ENCODE measurements around the gene GTF3A.
A peak's percentile ranks its signal among the peaks of the same experiment; 100 is the strongest.

Gene GTF3A

DNA sequence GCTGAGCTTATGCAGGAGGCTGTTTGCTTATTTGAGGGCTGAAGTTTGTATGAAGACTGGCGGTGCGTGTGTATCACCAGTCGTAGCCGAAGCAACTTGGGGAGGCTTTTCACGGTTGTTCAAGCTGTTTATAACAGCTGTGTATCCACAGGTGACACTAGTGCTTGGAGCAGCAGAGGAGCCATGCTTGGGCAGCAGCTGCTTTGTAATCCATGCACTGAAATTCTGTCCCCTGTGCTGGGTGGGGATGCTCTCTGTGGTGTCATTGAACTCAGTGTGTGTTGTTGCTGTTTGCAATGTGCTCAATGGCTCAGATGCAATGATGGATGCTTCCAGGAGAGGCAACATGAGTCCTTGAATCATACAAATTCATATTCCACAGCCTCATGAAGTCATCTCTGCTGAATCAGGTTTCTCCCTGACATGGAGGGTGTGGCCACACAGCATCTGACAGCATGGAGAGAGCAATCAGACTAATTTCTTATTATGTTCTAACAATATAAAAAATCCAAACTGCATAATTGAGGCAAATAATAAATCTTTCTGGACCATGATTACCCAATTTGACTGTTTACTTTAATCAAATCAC, 18.8 kb upstream of the GTF3A start:
- no peak for DNase-seq

DNA sequence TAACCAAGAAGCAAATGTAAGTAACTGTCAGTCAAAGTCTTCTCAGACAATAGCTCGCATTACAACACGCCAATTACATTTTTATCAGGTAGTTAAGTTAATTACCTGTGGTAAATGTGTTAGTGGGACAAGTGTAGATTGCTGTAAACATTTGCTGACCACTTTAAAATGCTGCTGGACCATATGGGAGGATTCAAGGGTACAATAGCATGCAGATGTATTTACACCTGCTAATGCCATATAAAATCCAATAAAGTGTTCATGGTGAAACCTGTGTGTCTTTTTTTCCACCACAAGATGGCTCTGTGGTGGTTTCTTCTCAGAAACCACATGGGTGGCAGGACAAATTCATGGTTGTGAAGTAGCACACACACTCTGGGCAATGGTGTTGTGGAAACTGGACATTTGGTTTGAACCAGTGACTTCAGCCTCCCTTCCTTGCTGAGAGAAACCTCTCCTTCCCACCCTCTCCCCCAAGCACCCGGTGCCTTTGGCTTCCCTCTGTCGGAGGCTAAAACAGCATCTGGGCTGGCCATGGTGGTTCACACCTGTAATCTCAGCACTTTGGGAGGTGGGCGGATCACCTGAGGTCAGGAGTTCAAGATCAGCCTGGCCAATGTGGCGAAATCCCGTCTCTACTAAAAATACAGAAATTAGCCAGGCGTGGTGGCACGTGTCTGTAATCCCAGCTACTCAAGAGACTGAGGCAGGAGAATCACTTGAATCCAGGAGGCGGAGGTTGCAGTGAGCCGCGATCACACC, 18.1 kb upstream of the GTF3A start:
- DNase-seq, result peak; percentile 22

DNA sequence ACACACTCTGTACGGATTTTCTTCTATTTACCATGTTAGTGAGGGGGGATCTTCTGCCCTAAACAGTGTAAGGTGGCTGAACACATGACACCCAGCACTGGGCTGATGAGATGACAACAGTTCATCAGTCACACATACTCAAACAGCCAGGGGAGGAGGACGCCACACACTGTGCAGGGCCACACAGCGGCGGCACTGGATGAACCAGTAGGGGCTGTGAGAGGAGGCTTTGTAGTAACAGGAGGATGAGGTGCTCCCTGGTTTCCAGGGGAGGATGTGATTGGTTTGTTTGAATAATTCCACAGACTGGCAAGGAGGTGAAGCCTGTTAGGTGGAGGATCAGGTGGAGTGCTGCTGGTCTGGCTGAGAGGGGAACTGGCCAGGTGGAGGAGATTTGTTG, 16.3 kb upstream of the GTF3A start:
- no peak for DNase-seq

DNA sequence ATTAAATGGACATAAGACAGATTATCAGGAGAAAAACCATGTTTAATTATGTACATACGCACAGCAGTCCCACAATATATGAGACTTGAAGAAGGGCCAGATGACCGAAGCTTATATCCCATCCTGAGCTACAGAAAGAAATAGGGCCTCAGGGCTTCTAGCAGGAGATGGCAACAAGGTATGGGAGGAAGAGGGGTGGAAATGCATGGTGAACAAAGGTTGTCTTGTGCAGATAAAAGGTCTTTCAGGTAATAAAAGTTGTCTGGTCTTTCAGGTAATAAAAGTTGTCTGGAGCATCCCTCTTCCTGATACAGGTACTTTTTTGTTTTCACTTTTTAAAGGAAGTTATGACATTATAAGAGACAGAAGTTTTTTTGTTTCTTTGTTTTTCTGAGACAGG, 15.4 kb upstream of the GTF3A start:
- DNase-seq, result no peak

DNA sequence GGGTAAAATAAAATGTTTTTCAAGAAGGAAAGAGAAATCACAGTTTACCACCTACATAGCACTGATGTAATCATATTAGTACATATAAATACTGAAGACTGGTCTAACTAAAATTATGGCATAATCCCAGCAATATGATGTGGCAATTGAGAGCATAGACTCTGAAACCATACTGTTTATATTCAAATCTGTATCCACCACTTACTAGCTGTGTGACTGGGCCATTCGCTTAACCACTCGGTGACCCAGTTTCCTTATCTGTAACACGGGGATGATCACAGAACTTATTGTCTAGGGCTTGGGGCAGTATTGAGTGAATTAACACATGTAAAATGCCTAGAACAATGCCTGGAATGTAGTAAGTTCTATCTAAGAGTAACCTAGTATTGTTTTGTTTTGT, 13.1 kb upstream of the GTF3A start:
- no peak for DNase-seq

DNA sequence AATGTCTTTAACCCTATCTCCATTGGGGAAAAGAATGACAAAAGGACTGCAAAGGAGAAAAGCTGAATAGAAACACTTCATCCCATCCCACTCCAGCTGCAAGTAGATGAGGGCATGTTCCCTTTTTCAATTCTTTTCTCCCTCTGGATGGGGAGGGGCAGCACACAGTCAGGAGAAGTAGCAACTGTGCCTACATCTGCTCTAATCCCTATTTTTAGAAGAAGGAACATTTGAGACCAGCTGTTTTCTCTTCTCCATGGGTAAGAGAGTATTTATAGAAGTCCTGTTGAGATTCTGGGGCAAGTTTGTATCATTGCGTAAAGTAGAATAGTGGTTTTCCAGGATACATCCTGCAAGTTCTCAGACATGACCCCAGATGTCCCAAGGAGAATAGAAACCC, 9.3 kb upstream of the GTF3A start:
- no peak for DNase-seq

DNA sequence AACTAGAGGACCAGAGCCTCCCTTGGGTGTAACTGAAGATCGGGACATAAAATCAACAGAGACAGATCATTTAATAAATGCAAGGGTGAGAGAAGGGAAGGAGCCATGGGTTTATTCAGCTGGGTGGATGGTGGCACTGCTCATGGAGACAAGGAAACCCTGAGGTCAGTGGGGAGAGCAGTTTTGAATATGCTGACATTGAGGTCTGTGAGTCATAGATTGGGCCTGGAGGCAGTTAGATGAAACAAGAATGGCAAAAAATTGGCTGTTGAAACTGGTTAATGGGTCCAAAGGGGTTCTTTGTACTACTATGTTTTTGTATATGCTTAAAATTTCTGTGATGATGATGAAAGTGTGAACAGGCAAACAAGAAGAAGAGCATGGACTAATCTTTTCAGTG, 5.1 kb upstream of the GTF3A start:
- DNase-seq, result no peak

DNA sequence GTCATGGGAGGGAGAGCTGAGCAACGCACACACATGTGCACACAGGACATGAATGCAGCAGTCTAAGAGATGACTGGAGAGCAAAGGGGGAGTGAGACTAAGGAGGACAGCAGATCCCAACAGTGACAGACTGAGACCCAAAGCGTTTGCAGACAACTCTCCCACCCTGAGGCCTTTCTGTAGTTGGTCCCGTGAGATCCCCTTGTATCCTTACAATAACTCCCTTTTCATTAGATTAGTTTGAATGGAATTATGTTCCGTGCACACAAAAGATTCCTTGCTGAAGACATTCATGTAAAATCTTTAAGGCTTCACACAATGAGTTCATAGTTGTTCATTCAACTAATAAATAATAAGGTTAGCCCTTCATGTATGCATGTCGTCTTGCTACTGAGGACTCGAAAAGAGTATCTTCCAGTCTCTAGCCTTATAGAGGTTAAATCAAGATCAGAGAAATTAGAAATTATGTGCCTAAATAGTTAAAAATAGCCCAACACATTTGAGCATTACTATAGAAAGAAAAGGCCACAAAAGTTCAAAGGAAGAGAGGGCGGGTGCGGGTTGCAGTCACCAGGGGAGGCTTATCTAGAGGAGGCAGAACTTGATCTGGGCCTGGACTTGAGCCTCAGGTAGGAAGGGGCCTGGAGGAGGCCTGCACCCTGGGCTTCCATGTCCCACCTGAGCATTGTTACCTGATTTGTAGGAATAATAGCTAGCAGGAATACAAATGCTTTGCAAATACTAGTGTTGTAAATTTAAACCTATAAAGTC, 3.1 kb upstream of the GTF3A start:
- no peak for DNase-seq

DNA sequence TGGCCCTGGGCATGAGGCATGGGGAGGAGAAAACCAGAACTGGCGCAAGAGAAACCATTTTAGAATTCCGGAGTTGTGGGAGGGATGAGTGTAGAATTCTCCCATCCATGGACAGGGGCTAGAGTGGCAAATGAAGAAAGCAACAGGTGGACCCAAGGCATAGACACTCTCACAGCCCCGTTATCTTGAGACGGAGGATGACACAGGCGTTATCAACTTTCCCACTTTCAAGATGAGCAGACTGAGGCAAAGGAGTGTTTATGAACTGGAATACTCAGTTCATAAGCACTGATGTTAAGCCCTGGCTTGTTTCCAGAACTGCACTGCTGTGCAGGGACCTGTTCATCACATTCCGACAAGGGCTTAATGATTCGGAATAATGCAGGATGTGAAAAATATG, 1.1 kb upstream of the GTF3A start:
- no peak for DNase-seq

DNA sequence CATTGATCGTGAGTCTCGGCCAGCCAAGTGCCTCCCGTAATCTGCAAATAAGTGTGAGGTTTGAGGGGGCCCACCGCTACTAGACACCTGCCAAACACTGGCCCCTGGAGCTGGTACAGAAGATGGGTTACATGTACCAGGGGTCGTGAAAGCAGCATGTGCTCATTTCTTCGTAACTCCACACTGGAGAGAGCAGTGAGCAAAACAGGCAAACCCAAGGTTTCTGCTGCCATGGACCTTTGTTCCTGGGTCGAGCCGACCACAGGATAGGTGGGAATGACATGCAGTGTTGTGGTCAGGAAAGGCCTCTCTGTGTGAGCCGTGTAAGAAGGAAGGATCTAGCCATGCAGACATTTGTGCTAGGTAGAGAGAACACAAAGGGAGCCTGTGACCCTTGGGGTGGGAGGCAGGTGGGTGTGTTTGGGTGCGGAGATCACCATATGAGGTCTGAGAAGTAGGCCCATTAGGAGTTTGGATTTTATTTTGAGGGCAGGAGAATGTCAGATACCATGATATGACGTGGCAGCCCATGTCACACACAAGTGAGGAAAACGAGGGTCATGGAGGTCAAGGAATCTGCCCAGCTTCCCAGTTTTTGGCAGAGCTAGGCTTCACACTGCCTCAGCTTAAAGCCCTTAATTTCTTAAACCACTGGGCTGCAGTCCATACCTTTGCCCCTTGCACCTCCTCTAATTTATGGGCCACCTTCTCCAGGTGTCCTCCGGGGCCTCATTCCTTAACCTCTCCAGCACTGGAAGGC, 919 bp downstream of the GTF3A start:
- no peak for DNase-seq

DNA sequence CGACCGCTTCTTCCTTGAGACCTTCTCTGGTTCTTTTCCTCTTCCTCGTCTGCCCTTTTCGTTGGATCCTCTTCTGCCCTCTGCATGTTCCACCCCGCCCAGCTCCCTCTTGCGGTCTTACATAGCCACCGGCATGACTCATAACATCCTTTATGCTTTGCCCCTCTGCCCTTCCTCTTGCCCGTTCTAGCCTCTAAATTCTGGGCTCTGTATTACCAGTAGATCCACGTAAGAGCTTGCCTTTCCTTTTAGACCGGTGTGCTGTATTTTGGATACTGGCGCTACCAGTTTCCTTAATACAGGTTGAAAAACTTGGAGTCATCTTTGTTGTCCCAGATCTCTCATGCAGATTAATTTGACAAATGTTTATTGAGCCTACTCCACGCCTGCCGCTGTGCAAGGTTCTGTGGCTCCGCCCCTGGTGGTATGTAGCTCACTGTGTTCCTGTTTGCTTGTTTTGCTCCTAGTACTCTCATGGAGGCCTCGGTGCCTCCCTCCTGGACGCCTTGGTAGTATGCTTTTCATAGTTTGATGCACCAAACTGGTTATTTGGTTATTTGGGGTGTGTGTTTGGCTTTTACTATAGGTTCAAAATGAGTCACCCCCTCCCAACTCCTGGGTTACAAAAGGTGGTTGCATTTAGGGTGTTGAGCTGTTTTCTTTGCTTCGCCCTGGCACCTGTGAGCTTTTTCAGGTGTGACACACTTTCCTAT, 1.7 kb downstream of the GTF3A start:
- peak; percentile 72 for DNase-seq

DNA sequence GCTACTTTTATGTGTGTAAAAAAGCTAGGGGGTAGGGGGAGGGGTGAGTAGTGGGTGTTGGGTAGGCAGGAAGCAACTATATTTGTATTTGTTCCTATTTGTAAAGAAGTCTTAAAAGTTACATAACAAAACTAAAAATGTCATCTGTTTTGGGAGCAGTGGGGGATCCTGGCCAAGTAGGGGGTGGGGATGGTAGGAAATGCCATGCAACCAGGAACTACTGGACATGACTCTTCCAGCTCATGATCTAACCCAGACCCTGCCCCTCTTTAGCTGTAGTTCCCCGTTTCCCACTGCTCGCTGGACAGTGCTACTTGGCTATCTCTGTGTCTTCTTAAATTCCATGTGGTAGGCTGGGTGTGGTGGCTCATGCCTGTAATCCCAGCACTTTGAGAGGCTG, 3.2 kb downstream of the GTF3A start:
- no peak for DNase-seq

DNA sequence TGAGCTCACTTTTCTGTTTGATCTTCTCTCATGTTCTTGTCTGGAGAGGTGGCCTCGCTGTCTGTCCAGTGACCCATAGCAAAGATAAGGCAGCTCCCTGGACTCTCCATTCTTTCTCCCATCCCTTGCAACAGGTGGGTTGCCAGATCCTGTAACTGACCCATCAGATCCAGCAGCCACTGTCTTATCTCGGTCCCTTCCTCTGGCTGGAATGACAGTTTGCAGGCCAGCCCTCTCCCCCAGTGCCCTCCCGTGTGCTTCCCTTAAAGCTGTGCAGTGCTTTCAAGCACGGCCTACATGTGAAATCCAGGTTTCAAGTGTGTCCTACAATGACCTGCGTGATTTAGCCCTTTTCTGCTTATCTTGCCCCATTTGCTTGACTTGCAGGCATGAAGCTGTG, 3.7 kb downstream of the GTF3A start:
- no peak for DNase-seq

DNA sequence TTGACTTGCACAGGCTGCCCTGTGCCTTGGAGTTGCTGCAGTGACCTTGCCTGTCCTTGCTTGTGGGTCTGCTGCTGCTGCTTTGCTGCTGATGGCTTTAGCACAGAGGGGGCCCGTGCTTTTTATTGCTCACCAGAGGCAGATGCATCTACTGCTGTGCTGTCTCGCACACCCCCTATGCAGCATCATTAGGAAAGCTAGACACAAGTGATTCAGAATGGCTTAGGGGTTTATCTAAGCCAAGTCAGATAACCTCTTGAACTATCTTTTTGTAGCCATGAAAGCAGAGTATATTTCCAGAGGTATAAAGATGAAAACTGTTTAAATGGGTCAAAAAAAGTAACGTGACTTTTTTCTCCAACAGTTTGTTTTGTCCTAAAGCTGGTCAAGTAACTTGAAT, 7.8 kb downstream of the GTF3A start:
- no peak for DNase-seq

DNA sequence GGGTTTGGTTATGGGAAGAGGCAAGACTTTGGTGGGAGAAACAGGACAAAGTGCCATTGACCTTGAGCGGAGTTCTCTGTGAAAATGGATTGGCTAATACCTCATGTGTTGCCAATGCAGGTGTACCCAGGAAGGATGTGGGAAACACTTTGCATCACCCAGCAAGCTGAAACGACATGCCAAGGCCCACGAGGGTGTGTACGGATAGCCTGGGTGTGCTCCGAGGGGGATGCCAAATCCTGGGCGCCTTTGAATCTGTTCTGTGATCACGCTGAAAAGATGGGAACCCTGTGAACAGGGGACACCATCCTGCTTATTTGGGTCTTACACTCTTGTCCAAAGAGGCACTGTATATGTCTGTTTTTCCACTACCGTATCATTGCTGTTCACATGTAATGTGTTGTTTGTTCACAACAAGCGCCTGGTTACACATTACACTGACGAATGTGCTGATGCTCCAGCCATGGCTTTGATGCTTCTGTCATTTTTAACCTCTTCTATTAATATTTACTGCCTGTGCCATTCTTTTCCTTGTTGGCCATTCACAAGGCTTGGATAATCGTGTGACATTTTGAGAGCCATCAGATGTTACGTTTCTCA, 8.3 kb downstream of the GTF3A start:
- no peak for DNase-seq

DNA sequence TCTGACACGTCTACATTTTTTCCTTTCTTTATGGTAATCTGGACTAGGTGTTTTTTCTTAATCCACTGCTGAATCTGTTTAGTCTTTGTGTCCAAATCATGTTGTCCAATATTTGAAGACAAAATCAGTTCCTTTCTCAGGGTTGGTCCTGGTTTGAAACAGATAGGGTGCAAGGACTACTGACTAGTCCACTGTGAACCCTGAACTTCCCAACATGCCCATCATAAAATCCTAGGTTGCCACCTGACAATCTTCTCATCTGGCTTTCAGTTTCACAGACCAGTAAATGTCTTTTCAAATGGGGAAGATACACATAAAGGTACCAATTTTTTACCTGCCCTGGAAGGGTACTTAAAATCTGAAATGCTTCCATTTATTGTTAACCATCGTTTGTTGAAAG, 12.7 kb downstream of the GTF3A start:
- no peak for DNase-seq

DNA sequence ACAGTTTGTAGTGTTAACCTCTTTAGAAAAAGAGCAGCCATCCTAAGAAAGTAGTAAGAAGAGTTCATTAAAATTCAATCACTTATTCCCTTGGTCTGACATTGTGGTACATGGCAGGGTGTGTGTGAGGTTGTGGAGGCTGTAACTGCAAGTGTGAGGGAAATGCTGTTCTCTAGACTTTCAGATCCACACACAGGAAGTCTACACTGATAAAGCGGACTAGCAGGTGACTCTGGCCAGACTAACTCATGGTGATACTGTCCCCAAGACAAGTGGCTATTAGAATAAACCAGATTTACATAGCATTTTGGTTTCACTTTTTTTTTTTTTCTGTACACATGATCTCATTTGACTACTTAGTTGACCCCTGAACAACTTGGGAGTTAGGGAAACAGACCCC, 16.0 kb downstream of the GTF3A start:
- no peak for DNase-seq

DNA sequence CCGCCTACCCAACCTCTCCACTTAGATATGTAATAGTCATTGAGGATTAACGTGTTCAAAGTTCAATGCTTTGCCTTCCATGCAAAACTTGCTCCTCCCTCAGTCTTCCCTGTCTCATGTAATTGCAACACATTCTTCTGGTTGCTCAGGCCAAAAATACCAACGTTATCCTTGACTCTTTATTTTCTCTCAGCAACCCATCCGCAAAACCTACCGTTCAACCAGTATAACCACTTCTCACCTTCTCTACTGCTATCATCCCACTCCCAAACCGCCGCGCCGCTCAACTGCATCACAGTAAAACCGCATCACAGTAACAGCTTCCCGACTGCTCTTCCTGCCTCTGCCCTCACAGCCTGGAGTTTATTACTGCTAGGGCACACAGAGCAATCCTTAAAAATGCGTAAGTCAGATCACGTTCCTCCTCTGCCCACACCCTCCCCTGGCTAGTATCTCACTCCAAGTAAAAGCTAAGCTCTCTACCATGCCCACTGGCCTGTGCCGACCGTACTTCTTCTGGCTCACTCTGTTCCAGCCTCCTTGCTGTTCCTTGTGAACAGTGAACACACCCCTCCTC, 17.7 kb downstream of the GTF3A start:
- DNase-seq, result no peak

DNA sequence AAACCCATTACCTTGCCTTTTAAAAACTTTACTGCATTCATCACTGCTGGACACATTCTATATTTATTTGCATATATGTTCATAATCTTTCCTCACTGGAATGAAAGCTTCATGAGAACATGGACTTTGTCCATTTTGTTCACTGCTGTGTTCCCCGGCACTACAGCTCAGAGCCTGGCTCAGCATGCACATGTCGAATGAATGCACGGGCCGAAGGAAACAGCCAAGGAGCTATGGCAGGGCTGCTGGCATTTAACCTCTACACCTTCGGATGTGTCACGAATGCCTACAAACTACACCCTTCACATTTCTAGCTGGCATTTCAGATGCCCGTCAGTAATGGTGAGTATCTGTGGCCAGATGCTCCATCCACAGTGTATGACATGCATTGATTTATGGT, 18.4 kb downstream of the GTF3A start:
- DNase-seq, result no peak

DNA sequence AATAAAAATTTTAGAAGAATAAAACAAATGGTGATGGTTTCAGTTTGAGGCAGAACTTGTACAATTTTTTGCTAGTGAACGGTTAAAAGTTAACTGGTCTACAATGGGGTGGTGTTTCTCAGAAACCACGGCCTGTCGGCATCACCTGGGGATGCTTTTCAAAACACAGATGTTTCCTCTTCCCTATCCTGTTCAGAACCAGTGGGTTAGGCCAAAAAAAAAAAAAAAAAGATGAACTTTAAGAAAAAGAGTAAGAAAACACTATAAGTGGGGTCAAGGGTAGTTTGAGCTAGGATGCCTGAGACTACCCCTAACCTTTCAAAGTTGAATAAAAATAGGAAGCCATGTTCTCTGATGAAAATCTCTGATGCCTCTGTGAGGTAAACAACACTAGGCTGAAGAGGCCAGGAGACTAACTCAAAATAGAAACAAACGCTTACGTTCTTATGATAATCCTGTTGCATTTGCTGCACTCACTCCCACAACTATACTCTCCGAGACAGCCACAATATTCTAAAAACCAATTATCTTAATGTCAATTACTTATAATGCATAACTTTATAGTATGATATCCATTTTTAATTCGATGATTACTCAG, 22.7 kb downstream of the GTF3A start:
- DNase-seq, result no peak

DNA sequence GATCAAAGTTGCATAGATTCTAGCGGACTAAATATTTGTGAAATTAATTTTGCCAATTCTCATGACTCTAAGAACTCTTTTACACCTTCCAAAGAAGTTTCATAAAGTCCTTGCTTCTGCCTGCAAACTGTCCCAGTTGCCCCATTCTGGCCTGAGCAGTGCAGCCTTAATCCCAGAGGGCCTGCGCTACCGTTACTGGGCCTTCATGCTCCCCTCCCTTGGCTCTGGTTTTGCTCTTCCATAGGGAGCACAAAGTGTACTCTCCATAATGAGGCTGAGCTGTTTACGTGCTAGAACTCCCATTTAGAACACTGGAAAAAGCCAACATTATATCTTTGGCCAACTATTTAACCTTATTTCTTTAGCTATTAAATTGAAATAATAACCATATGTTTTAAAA, 23.9 kb downstream of the GTF3A start:
- DNase-seq, result no peak

Measured in activated CD4-positive, alpha-beta T cell treated with anti-CD3 and anti-CD28 coated beads, Interleukin-2, amount 50 U/mL, for 1 hour (primary cell).